GM12878 (cell line): ENCODE data around the gene IFIT1. TPM values are rescaled to one million over a fixed set of nuclear protein-coding genes. Genes with fewer than 3 reads are reported as not detected.
"Not testable (repeated sequence)": the region's sequence is repeated elsewhere in the genome, so short reads cannot be mapped to it uniquely, and the experiment has no call there.

Source experiments
- ATAC-seq: fragments of 200-7000 bp; cut with Tn5 transposase; 3 replicates; pipeline ENCODE4 v1.9.1; 2020; ENCODE audit warnings: mild to moderate bottlenecking, moderate library complexity
- BruUV-seq: library from RNA; stranded (reverse); fragments of 400-500 nt; replicated peaks from 2 replicates; lab custom pipeline; 2021; lab: Mats Ljungman, UMichigan
- CTCF ChIA-PET: fragments of 300-600 bp; sonication (Branson Sonifier 250); formaldehyde crosslinking; extraction: SDS; loops from one replicate; lab custom pipeline; 2021; ENCODE audit warnings: inconsistent platforms; lab: Yijun Ruan, JAX
- POLR2A ChIA-PET: fragments of 350-600 bp; formaldehyde crosslinking; extraction: SDS; loops from one replicate; lab custom pipeline; 2021; ENCODE audit warnings: inconsistent platforms; lab: Charles Lee
- RAD21 ChIA-PET: fragments of 300-600 bp; sonication (Branson Sonifier 250); formaldehyde crosslinking; loops from one replicate; lab custom pipeline; 2023; ENCODE audit warnings: antibody characterized with exemption; ENCODE audit not compliant: unreplicated experiment; lab: Charles Lee
- SMC1A ChIA-PET: fragments of 300-600 bp; sonication (Branson Sonifier 250); formaldehyde crosslinking; loops from one replicate; lab custom pipeline; 2023; ENCODE audit not compliant: unreplicated experiment, uncharacterized antibody; lab: Charles Lee
- DNase-seq: peaks from one replicate; pipeline ENCODE4 v3.0.0-alpha.2; 2011; ENCODE audit warnings: low read depth, low spot score
- FAIRE-seq: peaks from 3 replicates; lab custom pipeline; 2011; peaks lifted over from hg19 to GRCh38; lab: Jason Lieb, UNC
- H2AFZ ChIP-seq: 2 replicates; pipeline ENCODE4 v1.6.0; 2011; ENCODE audit warnings: low read depth, low read length, control low read depth; ENCODE audit not compliant: control insufficient read depth
- H3K27ac ChIP-seq: 2 replicates; pipeline ENCODE4 v1.5.1; 2011; ENCODE audit warnings: control low read depth; ENCODE audit not compliant: control insufficient read depth, insufficient read depth
- H3K27me3 ChIP-seq, 2 experiments: replicated peaks in 1 of 2; 2 replicates each; pipeline versions ENCODE4 v1.6.0 to v1.6.1; 2011; ENCODE audit warnings: low read length in 1 of 2; ENCODE audit not compliant: control insufficient read depth in 2 of 2, insufficient read depth in 2 of 2
- H3K36me3 ChIP-seq, 2 experiments: 2 replicates each; pipeline ENCODE4 v1.5.1; 2011; ENCODE audit warnings: low read length in 1 of 2; ENCODE audit not compliant: control insufficient read depth in 2 of 2, insufficient read depth in 2 of 2
- H3K4me1 ChIP-seq: 2 replicates; pipeline ENCODE4 v1.6.1; 2011; ENCODE audit warnings: mild to moderate bottlenecking, low read length, moderate library complexity, mixed read lengths; ENCODE audit not compliant: control insufficient read depth, insufficient read depth
- H3K4me2 ChIP-seq: 2 replicates; pipeline ENCODE4 v1.6.0; 2011; ENCODE audit warnings: control low read depth; ENCODE audit not compliant: control insufficient read depth, insufficient read depth
- H3K4me3 ChIP-seq: fragments of 200-600 bp; sonication (generic); 2 replicates; pipeline ENCODE4 v1.5.1; 2016
- H3K79me2 ChIP-seq: 2 replicates; pipeline ENCODE4 v1.6.0; 2011; ENCODE audit warnings: low read length; ENCODE audit not compliant: control insufficient read depth, insufficient read depth
- H3K9ac ChIP-seq: 2 replicates; pipeline ENCODE4 v1.8.0; 2011; ENCODE audit warnings: low read length, control low read depth, mixed read lengths; ENCODE audit not compliant: control insufficient read depth, insufficient read depth
- H3K9me3 ChIP-seq: replicated peaks from 3 replicates; pipeline ENCODE4 v1.5.1; 2011; ENCODE audit warnings: mild to moderate bottlenecking, low read length; ENCODE audit not compliant: control insufficient read depth, insufficient read depth
- H4K20me1 ChIP-seq: 2 replicates; pipeline ENCODE4 v1.6.0; 2011; ENCODE audit not compliant: control insufficient read depth, insufficient read depth
- HDAC2 ChIP-seq: fragments of 200-600 bp; sonication (generic); IDR thresholded peaks from 2 replicates; pipeline ENCODE4 v1.6.1; 2017
- HDAC6 ChIP-seq: fragments of 200-600 bp; sonication (generic); IDR thresholded peaks from one replicate; pipeline ENCODE4 v1.8.0; 2017; ENCODE audit warnings: antibody characterized with exemption; ENCODE audit not compliant: unreplicated experiment
- JUND ChIP-seq: IDR thresholded peaks from 2 replicates; pipeline ENCODE4 v1.6.1; 2012; ENCODE audit warnings: low read depth, mild to moderate bottlenecking, low read length, improper control_type of control experiment, moderate library complexity
- RELB ChIP-seq: fragments of 450-650 bp; IDR thresholded peaks from 2 replicates; pipeline ENCODE4 v1.6.1; 2017; ENCODE audit warnings: low read depth, mild to moderate bottlenecking, moderate library complexity
- REST ChIP-seq: IDR thresholded peaks from 2 replicates; pipeline ENCODE4 v1.6.1; 2012; ENCODE audit warnings: mild to moderate bottlenecking, low read depth, low read length
- SIX5 ChIP-seq: IDR thresholded peaks from 2 replicates; pipeline ENCODE4 v1.6.1; 2011; ENCODE audit warnings: mild to moderate bottlenecking, low read depth, low read length, moderate library complexity; ENCODE audit not compliant: severe bottlenecking
- TAF1 ChIP-seq: IDR thresholded peaks from 2 replicates; pipeline ENCODE4 v1.6.1; 2011; ENCODE audit warnings: mild to moderate bottlenecking, low read depth, low read length, borderline replicate concordance
- TCF3 ChIP-seq: IDR thresholded peaks from 2 replicates; pipeline ENCODE4 v1.6.1; 2012; ENCODE audit warnings: low read depth, mild to moderate bottlenecking, low read length, borderline replicate concordance; ENCODE audit not compliant: insufficient read depth
- ZSCAN29 ChIP-seq: fragments of 450-650 bp; IDR thresholded peaks from 2 replicates; pipeline ENCODE4 v1.6.1; 2017; ENCODE audit warnings: mild to moderate bottlenecking, moderate library complexity
- WGBS: methylation state at CpG from one replicate; pipeline ENCODE4 v1.1.6; 2016; ENCODE audit warnings: low lambda C conversion rate; ENCODE audit not compliant: insufficient replicate concordance, insufficient coverage; ENCODE audit errors: missing lambda C conversion rate; 5-methylcytosine and 5-hydroxymethylcytosine counted together
- in situ Hi-C: fragments of 300-500 bp; cut with MboI; formaldehyde crosslinking; loops from 9 replicates; pipeline ENCODE4 v1.14.3; 2018; ENCODE audit warnings: mixed read lengths
- intact Hi-C: fragments of 100-400 bp; cut with micrococcal nuclease; formaldehyde crosslinking; loops from one replicate; pipeline ENCODE4 v1.14.2; 2022; ENCODE audit not compliant: unreplicated experiment
- polyA plus RNA-seq, 11 experiments: library from polyadenylated mRNA; depleted of rRNA in 4 of 11; unstranded in 6 of 11; stranded (reverse) in 5 of 11; fragments of >200 nt; fragmentation: Nextera tagmentation in 4 of 11; fragmentation: Illumina TruSeq in 1 of 11; extraction: Ambion mirVana in 4 of 11; extraction: Trizol in 1 of 11; gene quantifications; 1 replicate in 1 of 11; 2 replicates in 10 of 11; pipeline versions ENCODE4 v1.2.1 to v1.2.3, GENCODE V29; 2011 to 2016; ENCODE audit warnings: inconsistent platforms in 2 of 11, missing spikeins in 2 of 11, low read depth in 1 of 11
- total RNA-seq, 4 experiments: library from RNA; depleted of rRNA in 3 of 4; stranded (reverse); fragments of >200 nt in 3 of 4; fragmentation: Illumina TruSeq in 1 of 4; extraction: Trizol in 1 of 4; gene quantifications; 2 replicates each; pipeline versions ENCODE4 v1.2.1 to v1.2.3, GENCODE V29; 2013 to 2021

Gene IFIT1
- total and polyA plus RNA-seq, 10 of the 15 experiments (the other 5 are each of a cell fraction or from before 2014, with no cell fraction given): 13.9 to 37.2 (median 22.3) TPM

GRCh38 chr10:89444819-89445218 is 52.4 kb downstream of the IFIT1 start:
- H3K36me3 ChIP-seq, H3K4me1 ChIP-seq, H3K9me3 ChIP-seq, POLR2A ChIA-PET, BruUV-seq, DNase-seq, H4K20me1 ChIP-seq, H3K27me3 ChIP-seq, H3K79me2 ChIP-seq, H2AFZ ChIP-seq, RAD21 ChIA-PET, intact Hi-C loops, in situ Hi-C loops, H3K27ac ChIP-seq, H3K9ac ChIP-seq, ATAC-seq, H3K4me2 ChIP-seq, FAIRE-seq, H3K4me3 ChIP-seq: not testable (repeated sequence)
- SMC1A ChIA-PET: interaction anchor here (1.2 kb wide), 1 partner anchor 17 kb away, joined by 3 read pairs; no protein-coding TSS in a partner anchor
- CTCF ChIA-PET: interaction anchor here (1.6 kb wide), 1 partner anchor 15 kb away, joined by 3 read pairs; no protein-coding TSS in a partner anchor
- 90% methylated on average over 7 of the region's 7 CpGs for WGBS

GRCh38 chr10:89450901-89451300 is 58.5 kb downstream of the IFIT1 start:
- ChIA-PET POLR2A (interaction anchor here (0.7 kb wide), 1 partner anchor 18 kb away, joined by 3 read pairs; no protein-coding TSS in a partner anchor), CTCF (no interaction called here), RAD21 (no interaction called here), SMC1A (no interaction called here)
- no peak for DNase-seq
- H3K27me3 ChIP-seq: no peaks in the 10 kb centered on the region; a peak in 1 of 4 replicates
- no peak for FAIRE-seq
- H3K9ac ChIP-seq: no peak overlapping the region
- no peaks in the 10 kb centered on the region for H3K4me1 ChIP-seq
- in situ Hi-C loops: no loop called here
- no TSS peak for BruUV-seq
- intact Hi-C loops: no loop called here
- no peak for TF ChIP-seq TCF3
- TF ChIP-seq JUND: no peak
- TF ChIP-seq RELB: no peak
- no peak for TF ChIP-seq REST
- TF ChIP-seq ZSCAN29: no peak
- TF ChIP-seq SIX5: no peak
- no peak for TF ChIP-seq TAF1
- no peak for TF ChIP-seq HDAC6
- no peak for TF ChIP-seq HDAC2
- no peaks in the 10 kb centered on the region for H3K79me2 ChIP-seq
- H3K27ac ChIP-seq: no peak overlapping the region
- H3K9me3 ChIP-seq: no peaks in the 10 kb centered on the region
- no peaks in the 10 kb centered on the region for H4K20me1 ChIP-seq
- no peak overlapping the region for H3K4me2 ChIP-seq
- no peak overlapping the region for H2AFZ ChIP-seq
- H3K36me3 ChIP-seq: no peaks in the 10 kb centered on the region
- no peak for ATAC-seq
- H3K4me3 ChIP-seq: no peak overlapping the region
- 64% methylated on average over 2 of the region's 2 CpGs for WGBS
